Measurements from ENCODE around the gene EXOSC5. TPM values are rescaled to one million over a fixed set of nuclear protein-coding genes. Genes with fewer than 3 reads are reported as not detected.

EXOSC5 gene
- total and polyA plus RNA-seq, 10 of the 15 experiments (the other 5 are each of a cell fraction or from before 2014, with no cell fraction given): 15.8 to 123 (median 52.7) TPM

GRCh38 chr19:41439441-41440222 is 42.5 kb upstream of the EXOSC5 start, which contains the start of gene DMAC2 (continued):
- peak; percentile 12; the same call in 1 of the 2 replicates for TF ChIP-seq E2F4 (IDR thresholded peaks at IDR 0.05; ENCODE audit: low read depth, low read length)
- TF ChIP-seq, protein P1, sequence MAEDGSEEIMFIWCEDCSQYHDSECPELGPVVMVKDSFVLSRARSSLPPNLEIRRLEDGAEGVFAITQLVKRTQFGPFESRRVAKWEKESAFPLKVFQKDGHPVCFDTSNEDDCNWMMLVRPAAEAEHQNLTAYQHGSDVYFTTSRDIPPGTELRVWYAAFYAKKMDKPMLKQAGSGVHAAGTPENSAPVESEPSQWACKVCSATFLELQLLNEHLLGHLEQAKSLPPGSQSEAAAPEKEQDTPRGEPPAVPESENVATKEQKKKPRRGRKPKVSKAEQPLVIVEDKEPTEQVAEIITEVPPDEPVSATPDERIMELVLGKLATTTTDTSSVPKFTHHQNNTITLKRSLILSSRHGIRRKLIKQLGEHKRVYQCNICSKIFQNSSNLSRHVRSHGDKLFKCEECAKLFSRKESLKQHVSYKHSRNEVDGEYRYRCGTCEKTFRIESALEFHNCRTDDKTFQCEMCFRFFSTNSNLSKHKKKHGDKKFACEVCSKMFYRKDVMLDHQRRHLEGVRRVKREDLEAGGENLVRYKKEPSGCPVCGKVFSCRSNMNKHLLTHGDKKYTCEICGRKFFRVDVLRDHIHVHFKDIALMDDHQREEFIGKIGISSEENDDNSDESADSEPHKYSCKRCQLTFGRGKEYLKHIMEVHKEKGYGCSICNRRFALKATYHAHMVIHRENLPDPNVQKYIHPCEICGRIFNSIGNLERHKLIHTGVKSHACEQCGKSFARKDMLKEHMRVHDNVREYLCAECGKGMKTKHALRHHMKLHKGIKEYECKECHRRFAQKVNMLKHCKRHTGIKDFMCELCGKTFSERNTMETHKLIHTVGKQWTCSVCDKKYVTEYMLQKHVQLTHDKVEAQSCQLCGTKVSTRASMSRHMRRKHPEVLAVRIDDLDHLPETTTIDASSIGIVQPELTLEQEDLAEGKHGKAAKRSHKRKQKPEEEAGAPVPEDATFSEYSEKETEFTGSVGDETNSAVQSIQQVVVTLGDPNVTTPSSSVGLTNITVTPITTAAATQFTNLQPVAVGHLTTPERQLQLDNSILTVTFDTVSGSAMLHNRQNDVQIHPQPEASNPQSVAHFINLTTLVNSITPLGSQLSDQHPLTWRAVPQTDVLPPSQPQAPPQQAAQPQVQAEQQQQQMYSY (CRISPR knock-in tag; IDR thresholded peaks at IDR 0.05): no peak
- TF ChIP-seq SMC3 (IDR thresholded peaks at IDR 0.05; ENCODE audit: borderline replicate concordance, low read length): peak; percentile 41; the same call in 1 of the 2 replicates
- TF ChIP-seq IKZF1 (conservative IDR thresholded peaks at IDR 0.05): peak; percentile 70
- no peak for TF ChIP-seq PAX8 (IDR thresholded peaks at IDR 0.05)
- peak; percentile 60; the same call in 1 of the 2 replicates for TF ChIP-seq HCFC1 (IDR thresholded peaks at IDR 0.05; ENCODE audit: low read length)
- peak; percentile 52 for TF ChIP-seq SP1 (IDR thresholded peaks at IDR 0.05; ENCODE audit: low read depth, low read length)
- TF ChIP-seq STAT3 (IDR thresholded peaks at IDR 0.05; ENCODE audit: low read depth, low read length): 0 out of 2 replicates have a peak, but pooled peaks have one; percentile 31
- TF ChIP-seq RAD51 (IDR thresholded peaks at IDR 0.05): no peak
- TF ChIP-seq NFXL1 (IDR thresholded peaks at IDR 0.05; ENCODE audit: borderline replicate concordance): no peak
- TF ChIP-seq CEBPB (IDR thresholded peaks at IDR 0.05; ENCODE audit: borderline replicate concordance in 1 of 2, low read depth in 2 of 2, low read length in 2 of 2): peak in 1 of 2 experiments; percentile 65; a peak in 1 of 4 replicates
- peak; percentile 21; the same call in 1 of the 2 replicates for TF ChIP-seq NFIC (IDR thresholded peaks at IDR 0.05; ENCODE audit: low read depth, low read length)
- TF ChIP-seq CHD1 (IDR thresholded peaks at IDR 0.05; ENCODE audit: low read depth, low read length): no peak
- no peak for TF ChIP-seq CEBPZ (IDR thresholded peaks at IDR 0.05; ENCODE audit: low read depth, low read length)
- TF ChIP-seq, protein P2, sequence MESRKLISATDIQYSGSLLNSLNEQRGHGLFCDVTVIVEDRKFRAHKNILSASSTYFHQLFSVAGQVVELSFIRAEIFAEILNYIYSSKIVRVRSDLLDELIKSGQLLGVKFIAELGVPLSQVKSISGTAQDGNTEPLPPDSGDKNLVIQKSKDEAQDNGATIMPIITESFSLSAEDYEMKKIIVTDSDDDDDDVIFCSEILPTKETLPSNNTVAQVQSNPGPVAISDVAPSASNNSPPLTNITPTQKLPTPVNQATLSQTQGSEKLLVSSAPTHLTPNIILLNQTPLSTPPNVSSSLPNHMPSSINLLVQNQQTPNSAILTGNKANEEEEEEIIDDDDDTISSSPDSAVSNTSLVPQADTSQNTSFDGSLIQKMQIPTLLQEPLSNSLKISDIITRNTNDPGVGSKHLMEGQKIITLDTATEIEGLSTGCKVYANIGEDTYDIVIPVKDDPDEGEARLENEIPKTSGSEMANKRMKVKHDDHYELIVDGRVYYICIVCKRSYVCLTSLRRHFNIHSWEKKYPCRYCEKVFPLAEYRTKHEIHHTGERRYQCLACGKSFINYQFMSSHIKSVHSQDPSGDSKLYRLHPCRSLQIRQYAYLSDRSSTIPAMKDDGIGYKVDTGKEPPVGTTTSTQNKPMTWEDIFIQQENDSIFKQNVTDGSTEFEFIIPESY (IDR thresholded peaks at IDR 0.05): no peak
- TF ChIP-seq MYC (IDR thresholded peaks at IDR 0.05; ENCODE audit: insufficient read depth, insufficient read length, insufficient replicate concordance, low read length, severe bottlenecking): no peak
- peak; percentile 22; the same call in 1 of the 2 replicates for TF ChIP-seq PAX5 (IDR thresholded peaks at IDR 0.05; ENCODE audit: borderline replicate concordance, low read depth, low read length)
- TF ChIP-seq TAF1 (IDR thresholded peaks at IDR 0.05; ENCODE audit: borderline replicate concordance, low read depth, low read length): peak; percentile 85; the same call in 1 of the 2 replicates

All from GM12878 (cell line).